Omental fat pad (tissue), 4 donors: ENCODE data around the gene ST6GAL2. TPM values are rescaled to one million over a fixed set of nuclear protein-coding genes. Genes with fewer than 3 reads are reported as not detected.

ENCODE experiments used
- ATAC-seq: fragments of 150-250 bp; one replicate; pipeline ENCODE4 v1.9.1; 2016; ENCODE audit warnings: mild to moderate bottlenecking, moderate library complexity; ENCODE audit not compliant: low FRiP score
- DNase-seq: peaks from one replicate; pipeline ENCODE4 v3.0.0-alpha.2; 2019; ENCODE audit warnings: low spot score
- CTCF ChIP-seq, 3 donors: fragments of 450-650 bp; IDR thresholded peaks; one replicate each; pipeline ENCODE4 v1.5.1; 2016 to 2017; ENCODE audit warnings: antibody characterized with exemption in 3 of 3, mild to moderate bottlenecking in 3 of 3, moderate library complexity in 2 of 3
- total RNA-seq, 4 donors: library from RNA; depleted of rRNA; stranded (reverse); fragments of >200 nt; gene quantifications; one replicate each; pipeline ENCODE4 v1.1.0, GENCODE V29; 2016

Gene ST6GAL2
- total RNA-seq, 4 donors from 2014 or later: 0.13 to 1.7 (median 0.57) TPM

DNA sequence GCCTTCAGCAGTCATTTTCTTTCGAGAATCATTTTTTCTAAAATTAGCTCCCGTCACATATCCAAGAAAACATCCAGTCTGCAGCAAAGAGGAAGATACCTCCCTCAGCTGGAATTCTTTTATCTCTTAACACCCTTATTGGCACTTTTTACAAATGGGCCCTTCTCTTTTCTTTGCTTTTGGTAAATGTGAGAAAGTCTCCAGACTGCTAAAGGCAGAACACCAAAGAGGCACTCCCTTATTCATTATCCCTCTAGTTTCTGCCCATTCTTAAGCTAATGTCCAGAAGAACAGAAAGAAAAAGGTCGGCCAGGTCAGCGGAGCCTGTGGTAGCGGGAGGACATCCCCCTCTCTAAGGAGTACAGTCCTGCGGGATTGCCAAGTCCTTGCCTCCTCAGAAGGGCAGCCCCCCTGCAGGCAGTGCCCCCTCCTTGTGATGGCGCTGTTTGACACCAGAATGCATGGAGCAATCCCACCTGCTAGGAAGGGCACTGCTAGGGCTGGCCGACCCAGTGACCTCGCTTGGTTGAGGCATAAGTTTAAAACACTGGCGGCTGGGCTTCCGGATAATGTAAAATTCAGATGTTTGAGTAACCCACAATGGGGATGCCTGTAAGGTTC, 34.0 kb downstream of the ST6GAL2 start:
- ATAC-seq (no peak), DNase-seq (no peak)

DNA sequence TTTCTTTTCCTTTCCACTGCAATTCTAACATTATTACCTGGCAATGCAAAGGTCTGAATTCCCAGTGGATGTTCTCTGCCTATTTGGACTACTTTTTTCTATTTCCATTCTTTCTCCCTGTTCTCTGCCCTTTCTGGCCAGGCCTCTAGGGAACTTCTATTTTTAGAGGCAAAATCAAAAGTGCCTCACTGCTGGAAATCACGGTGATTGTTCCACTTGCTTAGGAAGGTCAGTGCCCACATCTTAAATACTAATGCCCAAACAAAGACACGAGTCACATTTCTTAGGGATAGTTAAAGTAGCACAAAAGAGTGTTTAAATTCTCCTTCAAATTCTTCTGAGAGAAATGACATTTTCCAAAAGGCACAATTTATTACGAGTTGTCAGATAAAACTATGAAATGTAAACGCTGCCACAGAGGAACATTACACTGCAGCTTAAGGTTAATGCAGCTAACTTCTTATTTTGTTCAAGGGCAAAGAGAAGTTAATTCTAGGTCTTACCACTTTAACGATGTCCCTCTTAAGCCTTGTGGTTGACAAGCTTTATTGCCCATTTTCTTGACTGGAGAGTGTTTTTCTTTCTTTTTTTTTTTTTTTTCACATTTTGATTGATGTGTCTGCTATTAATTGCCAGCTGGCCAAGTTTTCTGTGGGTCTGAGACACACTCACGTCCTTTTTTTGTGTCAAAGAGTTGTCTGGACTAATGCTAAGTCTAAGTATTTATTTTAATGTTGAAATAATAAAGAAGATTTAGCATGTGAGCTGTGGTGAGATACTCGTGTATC, 34.7 kb downstream of the ST6GAL2 start:
- DNase-seq: no peak
- no peak for TF ChIP-seq CTCF (IDR thresholded peaks at IDR 0.05)
- ATAC-seq: no peak

More for the DNA sequence above, 34.0 kb downstream of the ST6GAL2 start:
- no peak for TF ChIP-seq CTCF (IDR thresholded peaks at IDR 0.05)

GRCh38 chr2:106849253-106849652, 36.7 kb downstream of the ST6GAL2 start:
- DNase-seq (no peak), ATAC-seq (no peak)
- no peak for TF ChIP-seq CTCF (IDR thresholded peaks at IDR 0.05)

DNA sequence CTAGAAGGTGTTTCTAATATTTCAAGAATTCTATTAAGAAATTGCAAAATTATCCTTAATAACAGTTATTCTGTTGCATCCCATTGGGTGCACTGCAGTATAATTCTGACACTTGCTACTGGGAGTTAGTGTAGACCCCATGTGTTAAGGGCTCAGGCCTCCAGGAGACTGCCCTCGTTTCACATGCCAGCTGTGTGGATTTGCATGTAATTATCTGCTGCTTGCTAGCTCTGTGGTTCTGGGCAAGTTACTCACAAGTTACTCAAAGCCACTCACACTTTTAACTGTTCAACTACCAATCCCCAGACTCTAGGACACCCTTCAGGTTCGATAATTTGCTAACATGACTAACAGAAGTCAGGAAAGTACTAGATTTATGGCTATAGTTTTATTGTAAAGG, 38.6 kb downstream of the ST6GAL2 start:
- DNase-seq (no peak), ATAC-seq (no peak)
- no peak for TF ChIP-seq CTCF (IDR thresholded peaks at IDR 0.05)

GRCh38 chr2:106845716-106846115, 40.3 kb downstream of the ST6GAL2 start:
- ATAC-seq (no peak), DNase-seq (no peak)
- TF ChIP-seq CTCF (IDR thresholded peaks at IDR 0.05): no peak

DNA sequence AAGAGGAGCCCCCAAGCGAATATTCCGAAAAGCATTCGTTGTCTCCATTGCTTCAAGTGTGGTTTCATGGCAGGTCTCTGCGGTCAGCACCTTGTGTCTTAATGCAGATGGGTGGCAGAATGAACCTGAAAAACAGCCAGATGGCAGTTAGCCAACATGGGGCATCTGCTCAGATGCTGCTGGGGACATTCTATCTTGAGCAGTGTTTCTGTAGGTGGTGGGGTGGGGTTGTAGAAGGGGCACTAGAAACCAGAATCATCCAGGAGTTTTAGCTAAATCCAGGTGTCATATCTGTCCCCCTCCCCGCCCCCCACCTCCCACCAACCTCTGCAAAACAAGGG, 42.1 kb downstream of the ST6GAL2 start:
- no peak for ATAC-seq
- DNase-seq: no peak
- no peak for TF ChIP-seq CTCF (IDR thresholded peaks at IDR 0.05)
